Panc1 (cell line): ENCODE results near the gene PHEX. TPM values are rescaled to one million over a fixed set of nuclear protein-coding genes. Genes with fewer than 3 reads are reported as not detected.

Experiments
- ATAC-seq: fragments of 200-7000 bp; cut with Tn5 transposase; 2 replicates; pipeline ENCODE4 v1.9.1; 2020; ENCODE audit warnings: mild to moderate bottlenecking, moderate library complexity
- BruUV-seq: library from RNA; stranded (reverse); fragments of 400-500 nt; replicated peaks from 2 replicates; lab custom pipeline; 2021; lab: Mats Ljungman, UMichigan
- CTCF ChIA-PET: fragments of 300-600 bp; sonication (Branson Sonifier 250); formaldehyde crosslinking; loops from one replicate; lab custom pipeline; 2022; ENCODE audit warnings: antibody characterized with exemption; lab: Charles Lee
- POLR2A ChIA-PET: fragments of 300-600 bp; sonication (Branson Sonifier 250); formaldehyde crosslinking; loops from one replicate; lab custom pipeline; 2022; ENCODE audit warnings: antibody characterized with exemption; lab: Charles Lee
- DNase-seq: peaks from one replicate; pipeline ENCODE4 v3.0.0-alpha.2; 2010; ENCODE audit warnings: low read depth, low spot score
- H3K27ac ChIP-seq: 2 replicates; pipeline ENCODE4 v1.5.1; 2011; ENCODE audit warnings: mild to moderate bottlenecking, low read length, inconsistent platforms
- H3K27me3 ChIP-seq: fragments of 200-500 bp; sonication (Bioruptor generic); 2 replicates; pipeline ENCODE4 v1.6.0; 2014; ENCODE audit warnings: low read length, inconsistent platforms; ENCODE audit not compliant: control insufficient read depth, insufficient read depth
- H3K36me3 ChIP-seq: fragments of 200-500 bp; sonication (Bioruptor generic); 2 replicates; pipeline ENCODE4 v1.5.1; 2014; ENCODE audit warnings: inconsistent platforms, mild to moderate bottlenecking, low read length, moderate library complexity; ENCODE audit not compliant: control insufficient read depth, insufficient read depth
- H3K4me1 ChIP-seq: 2 replicates; pipeline ENCODE4 v1.5.1; 2011; ENCODE audit warnings: inconsistent platforms, mild to moderate bottlenecking, low read length, moderate library complexity; ENCODE audit not compliant: control insufficient read depth, insufficient read depth
- H3K4me3 ChIP-seq, 2 experiments: 2 replicates each; pipeline ENCODE4 v1.5.1; 2011 to 2012; ENCODE audit warnings: low read depth in 2 of 2, low read length in 2 of 2, mild to moderate bottlenecking in 2 of 2, inconsistent platforms in 1 of 2, moderate library complexity in 1 of 2
- H3K9me3 ChIP-seq: fragments of 200-500 bp; sonication (Bioruptor generic); 2 replicates; pipeline ENCODE4 v1.5.1; 2014; ENCODE audit warnings: low read depth, mild to moderate bottlenecking, inconsistent platforms, low read length, moderate library complexity; ENCODE audit not compliant: control insufficient read depth, insufficient read depth
- CTCF ChIP-seq: fragments of 450-650 bp; IDR thresholded peaks from 2 replicates; pipeline ENCODE4 v1.5.1; 2017; ENCODE audit warnings: mild to moderate bottlenecking
- POLR2AphosphoS5 ChIP-seq: IDR thresholded peaks from 2 replicates; pipeline ENCODE4 v1.6.1; 2012; ENCODE audit warnings: mild to moderate bottlenecking, low read depth, low read length, moderate library complexity
- REST ChIP-seq, 2 experiments: IDR thresholded peaks; 2 replicates each; pipeline ENCODE4 v1.6.1; 2011 to 2012; ENCODE audit warnings: low read depth in 2 of 2, control low read depth in 1 of 2, low read length in 1 of 2, mild to moderate bottlenecking in 1 of 2, moderate library complexity in 1 of 2; ENCODE audit not compliant: insufficient read depth in 1 of 2
- SIN3A ChIP-seq: IDR thresholded peaks from 2 replicates; pipeline ENCODE4 v1.6.1; 2012; ENCODE audit warnings: low read depth, mild to moderate bottlenecking, low read length, moderate library complexity, borderline replicate concordance; ENCODE audit not compliant: insufficient read depth
- TCF7L2 ChIP-seq: IDR thresholded peaks from 2 replicates; pipeline ENCODE4 v1.6.1; 2011; ENCODE audit warnings: mild to moderate bottlenecking, low read depth, low read length, inconsistent platforms
- in situ Hi-C: cut with HindIII; loops from 2 replicates; pipeline ENCODE4 v1.10.0; 2016; ENCODE audit warnings: low sequenced_read_pairs, low pct_unique_long_range_greater_than_20kb
- intact Hi-C: fragments of 100-400 bp; cut with micrococcal nuclease; formaldehyde crosslinking; loops from one replicate; pipeline ENCODE4 v1.10.0; 2022; ENCODE audit not compliant: unreplicated experiment
- total RNA-seq: library from RNA; stranded (reverse); gene quantifications from one replicate; pipeline ENCODE4 v1.2.1, GENCODE V29; 2021; ENCODE audit not compliant: unreplicated experiment

The PHEX gene
- total RNA-seq, 1 experiment from 2014 or later, result 0.23 TPM

GRCh38 chrX:22012931-22013330 lies 19.2 kb upstream of the PHEX start:
- ATAC-seq (no peak), DNase-seq (no peak)
- Histone ChIP-seq H3K36me3 (no peaks in the 10 kb centered on the region), H3K4me1 (no peaks in the 10 kb centered on the region), H3K9me3 (no peaks in the 10 kb centered on the region), H3K27ac (no peak overlapping the region), H3K27me3 (no peaks in the 10 kb centered on the region), H3K4me3 (no peak overlapping the region)
- intact Hi-C loops (no loop called here), in situ Hi-C loops (no loop called here)
- no peak for TF ChIP-seq POLR2AphosphoS5
- TF ChIP-seq TCF7L2, result no peak
- TF ChIP-seq CTCF, result no peak
- TF ChIP-seq SIN3A, result no peak
- TF ChIP-seq REST (IDR thresholded peaks at IDR 0.05; ENCODE audit: insufficient read depth in 1 of 2, low read depth in 2 of 2, low read length in 1 of 2), result no peak
- POLR2A ChIA-PET, result no interaction called here
- BruUV-seq, result no TSS peak
- CTCF ChIA-PET, result no interaction called here

- Histone ChIP-seq H3K27me3 (no peaks in the 10 kb centered on the region), H3K4me3 (no peak overlapping the region), H3K36me3 (no peaks in the 10 kb centered on the region), H3K27ac (no peak overlapping the region), H3K9me3 (no peaks in the 10 kb centered on the region), H3K4me1 (no peaks in the 10 kb centered on the region)
- CTCF ChIA-PET, result interaction anchor here (0.6 kb wide), 1 partner anchor 121 kb away, joined by 4 read pairs; no protein-coding TSS in a partner anchor
- no peak for DNase-seq
- in situ Hi-C loops (no loop called here), intact Hi-C loops (no loop called here)
- BruUV-seq, result no TSS peak
- POLR2A ChIA-PET, result no interaction called here
- no peak for ATAC-seq
- no peak for TF ChIP-seq CTCF
- no peak for TF ChIP-seq TCF7L2
- no peak for TF ChIP-seq SIN3A
- TF ChIP-seq POLR2AphosphoS5, result no peak
- no peak for TF ChIP-seq REST (IDR thresholded peaks at IDR 0.05; ENCODE audit: insufficient read depth in 1 of 2, low read depth in 2 of 2, low read length in 1 of 2)
These were observed 16.9 kb upstream of the PHEX start for GRCh38 chrX:22015139-22015750.
